Measurements from ENCODE around the gene TMEM237. TPM values are rescaled to one million over a fixed set of nuclear protein-coding genes. Genes with fewer than 3 reads are reported as not detected.
A peak's percentile ranks its signal among the peaks of the same experiment; 100 is the strongest.

TMEM237 gene
- total RNA-seq, 6 donors from 2014 or later = 8.2 to 17.0 (median 13.9) TPM

DNA sequence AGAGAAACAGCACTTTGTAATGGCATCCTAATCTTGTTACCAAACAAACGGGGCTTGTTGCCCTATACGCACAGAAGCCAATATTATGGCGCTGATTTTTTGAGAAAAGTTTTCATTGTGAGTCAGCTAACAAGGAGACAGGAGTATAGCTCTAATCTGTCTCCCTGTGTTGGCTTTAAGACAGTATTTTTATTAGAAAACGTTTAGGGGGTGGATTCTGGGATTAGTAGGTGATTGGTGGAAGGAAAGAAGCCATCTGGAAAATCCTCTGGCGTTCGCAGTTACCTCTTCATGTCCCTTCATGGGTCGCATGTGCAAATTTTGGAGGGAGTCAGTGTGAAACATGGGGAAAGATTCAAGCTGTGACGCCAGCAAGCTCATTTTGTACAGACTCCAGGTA, 698 bp upstream of the TMEM237 start:
- peak overlapping the region; percentile 87 to 95 (median 91) for H3K27ac ChIP-seq
- ATAC-seq (ENCODE audit: low FRiP score in 2 of 2) = no peak

GRCh38 chr2:201642579-201643215, 606 bp downstream of the TMEM237 start:
- Histone ChIP-seq H3K27me3 (no peaks in the 10 kb centered on the region), H3K4me3 (peak overlapping the region; percentile 60 to 91 (median 88)), H3K9me3 (no peaks in the 10 kb centered on the region), H3K36me3 (no peaks in the 10 kb centered on the region), H3K4me1 (peaks cover 0 to 15% (median 4%) of the 10 kb centered on the region in 4 donors), H3K27ac (peak overlapping the region; percentile 87 to 95 (median 91))
- TF ChIP-seq POLR2A (IDR thresholded peaks at IDR 0.05) (peak in 3 of 4 donors; percentile 38 to 83 (median 82)), EP300 (IDR thresholded peaks at IDR 0.05) (no peak), POLR2AphosphoS5 (IDR thresholded peaks at IDR 0.05) (peak; percentile 79 to 90)
- TF ChIP-seq, protein P1, sequence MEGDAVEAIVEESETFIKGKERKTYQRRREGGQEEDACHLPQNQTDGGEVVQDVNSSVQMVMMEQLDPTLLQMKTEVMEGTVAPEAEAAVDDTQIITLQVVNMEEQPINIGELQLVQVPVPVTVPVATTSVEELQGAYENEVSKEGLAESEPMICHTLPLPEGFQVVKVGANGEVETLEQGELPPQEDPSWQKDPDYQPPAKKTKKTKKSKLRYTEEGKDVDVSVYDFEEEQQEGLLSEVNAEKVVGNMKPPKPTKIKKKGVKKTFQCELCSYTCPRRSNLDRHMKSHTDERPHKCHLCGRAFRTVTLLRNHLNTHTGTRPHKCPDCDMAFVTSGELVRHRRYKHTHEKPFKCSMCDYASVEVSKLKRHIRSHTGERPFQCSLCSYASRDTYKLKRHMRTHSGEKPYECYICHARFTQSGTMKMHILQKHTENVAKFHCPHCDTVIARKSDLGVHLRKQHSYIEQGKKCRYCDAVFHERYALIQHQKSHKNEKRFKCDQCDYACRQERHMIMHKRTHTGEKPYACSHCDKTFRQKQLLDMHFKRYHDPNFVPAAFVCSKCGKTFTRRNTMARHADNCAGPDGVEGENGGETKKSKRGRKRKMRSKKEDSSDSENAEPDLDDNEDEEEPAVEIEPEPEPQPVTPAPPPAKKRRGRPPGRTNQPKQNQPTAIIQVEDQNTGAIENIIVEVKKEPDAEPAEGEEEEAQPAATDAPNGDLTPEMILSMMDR (IDR thresholded peaks at IDR 0.05) = peak in 3 of 6 experiments; percentile 10 to 14 (median 13)
- ATAC-seq (ENCODE audit: low FRiP score in 2 of 2) (peak; percentile 94 to 97), DNase-seq (peak; percentile 79 to 98)
- WGBS, 2 donors = 0% methylated on average over 8 to 46 of the region's 56 CpGs

More for the DNA sequence above, 698 bp upstream of the TMEM237 start:
- Histone ChIP-seq H3K9me3 (no peaks in the 10 kb centered on the region), H3K4me1 (peaks cover 0 to 15% (median 4%) of the 10 kb centered on the region in 4 donors), H3K4me3 (peak overlapping the region in 2 of 4 donors; percentile 86 to 90), H3K27me3 (no peaks in the 10 kb centered on the region), H3K36me3 (no peaks in the 10 kb centered on the region)
- whole genome bisulfite sequencing, 2 donors = 68 to 69% methylated on average over 8 of the region's 8 CpGs
- DNase-seq = no peak
- TF ChIP-seq EP300 (IDR thresholded peaks at IDR 0.05) (no peak), POLR2AphosphoS5 (IDR thresholded peaks at IDR 0.05) (no peak), POLR2A (IDR thresholded peaks at IDR 0.05) (no peak)
- TF ChIP-seq, protein P1 (IDR thresholded peaks at IDR 0.05) = no peak

DNA sequence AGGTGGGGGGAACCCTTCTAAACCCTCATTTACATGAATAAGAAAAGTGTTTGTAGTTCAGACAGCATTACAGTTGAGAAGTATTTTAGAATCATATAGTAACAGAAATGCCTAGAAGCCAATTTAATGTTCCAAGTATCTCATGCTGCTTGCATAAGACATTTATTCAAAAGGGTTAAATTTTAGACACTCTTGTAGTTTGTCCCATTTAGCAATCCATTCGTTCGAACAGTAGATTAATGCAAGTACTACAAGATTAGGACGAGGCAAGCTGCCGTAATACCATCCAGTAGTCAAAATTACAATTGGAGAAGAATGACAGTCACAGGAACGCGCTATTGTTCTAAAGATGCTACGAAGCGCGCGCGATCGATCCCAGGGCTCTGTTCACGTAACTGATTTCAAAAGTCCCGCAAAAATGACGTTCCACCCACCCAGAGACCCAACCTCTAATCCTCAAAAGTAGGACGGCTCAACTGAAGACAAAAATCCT, 1.2 kb downstream of the TMEM237 start:
- peaks cover 0 to 15% (median 4%) of the 10 kb centered on the region in 4 donors for H3K4me1 ChIP-seq
- TF ChIP-seq, protein P1 (IDR thresholded peaks at IDR 0.05) = no peak
- TF ChIP-seq POLR2AphosphoS5 (IDR thresholded peaks at IDR 0.05) (no peak), POLR2A (IDR thresholded peaks at IDR 0.05) (no peak), EP300 (IDR thresholded peaks at IDR 0.05) (no peak)
- H3K36me3 ChIP-seq = peaks cover 0 to under 1% (median 0%) of the 10 kb centered on the region in 4 donors
- WGBS, 2 donors = 0 to 1% methylated on average over 16 of the region's 16 CpGs
- H3K9me3 ChIP-seq = no peaks in the 10 kb centered on the region
- ATAC-seq (ENCODE audit: low FRiP score in 2 of 2) (peak; percentile 27 to 56), DNase-seq (no peak)
- no peaks in the 10 kb centered on the region for H3K27me3 ChIP-seq
- H3K27ac ChIP-seq = peak overlapping the region; percentile 87 to 95 (median 91)
- H3K4me3 ChIP-seq = peak overlapping the region; percentile 60 to 91 (median 88)

- DNase-seq (no peak), ATAC-seq (ENCODE audit: low FRiP score in 2 of 2) (no peak)
- Histone ChIP-seq H3K4me3 (no peak overlapping the region), H3K27me3 (no peaks in the 10 kb centered on the region), H3K36me3 (peaks cover 0 to 24% (median 3%) of the 10 kb centered on the region in 4 donors), H3K9me3 (no peaks in the 10 kb centered on the region), H3K4me1 (peaks cover 0 to 15% (median 4%) of the 10 kb centered on the region in 4 donors), H3K27ac (no peak overlapping the region)
- TF ChIP-seq, protein P1 (IDR thresholded peaks at IDR 0.05) = no peak
- TF ChIP-seq POLR2AphosphoS5 (IDR thresholded peaks at IDR 0.05) (no peak), EP300 (IDR thresholded peaks at IDR 0.05) (no peak), POLR2A (IDR thresholded peaks at IDR 0.05) (no peak)
- WGBS, 2 donors = 82 to 94% methylated on average over 3 of the region's 3 CpGs
These were observed 4.1 kb downstream of the TMEM237 start for GRCh38 chr2:201639205-201639604.
